ENCODE results near the gene TUBA8.
"Not testable (repeated sequence)": the region's sequence is repeated elsewhere in the genome, so short reads cannot be mapped to it uniquely, and the experiment has no call there.

TUBA8 gene

GRCh38 chr22:18067121-18067520 is 43.5 kb upstream of the TUBA8 start:
- H3K4me3 ChIP-seq (ENCODE audit: low read length) = no peak overlapping the region
- no peak for DNase-seq (ENCODE audit: low read depth)
- no peak for TF ChIP-seq CTCF (conservative IDR thresholded peaks at IDR 0.05; ENCODE audit: low read depth, low read length)

GRCh38 chr22:18067548-18068341 is 42.9 kb upstream of the TUBA8 start:
- TF ChIP-seq CTCF (conservative IDR thresholded peaks at IDR 0.05; ENCODE audit: low read depth, low read length) = no peak
- no peak for DNase-seq (ENCODE audit: low read depth)

GRCh38 chr22:18068381-18068988 is 42.1 kb upstream of the TUBA8 start:
- DNase-seq (ENCODE audit: low read depth) = no peak
- no peak overlapping the region for H3K4me3 ChIP-seq (ENCODE audit: low read length)
- TF ChIP-seq CTCF (conservative IDR thresholded peaks at IDR 0.05; ENCODE audit: low read depth, low read length) = no peak

More at GRCh38 chr22:18067548-18068341, 42.9 kb upstream of the TUBA8 start:
- H3K4me3 ChIP-seq (ENCODE audit: low read length) = no peak overlapping the region

GRCh38 chr22:18069041-18069440 is 41.6 kb upstream of the TUBA8 start:
- no peak for DNase-seq (ENCODE audit: low read depth)
- TF ChIP-seq CTCF (conservative IDR thresholded peaks at IDR 0.05; ENCODE audit: low read depth, low read length) = no peak
- H3K4me3 ChIP-seq (ENCODE audit: low read length) = no peak overlapping the region

- H3K4me3 ChIP-seq (ENCODE audit: low read length) = no peak overlapping the region
- TF ChIP-seq CTCF (conservative IDR thresholded peaks at IDR 0.05; ENCODE audit: low read depth, low read length) = no peak
- DNase-seq (ENCODE audit: low read depth) = no peak
These were observed 40.6 kb upstream of the TUBA8 start for GRCh38 chr22:18070041-18070440.

- peak; percentile 29 for TF ChIP-seq CTCF (conservative IDR thresholded peaks at IDR 0.05; ENCODE audit: low read depth, low read length)
- DNase-seq (ENCODE audit: low read depth) = no peak
- no peak overlapping the region for H3K4me3 ChIP-seq (ENCODE audit: low read length)
These were observed 39.9 kb upstream of the TUBA8 start for GRCh38 chr22:18070556-18071306.

- H3K4me3 ChIP-seq (ENCODE audit: low read length); DNase-seq (ENCODE audit: low read depth): not testable (repeated sequence)
These were observed 39.2 kb upstream of the TUBA8 start for GRCh38 chr22:18071307-18071967.
